Kasumi-1 (cell line): Measurements from ENCODE around the gene CAPN10.

Experiments used
- DNase-seq, 2 experiments: peaks; one replicate each; lab custom pipeline; 2025; lab: John Stamatoyannopoulos, UW

Gene CAPN10

GRCh38 chr2:240624011-240624949, 37.7 kb downstream of the CAPN10 start:
- DNase-seq: no peak

- DNase-seq: peak; percentile 8 to 9
Measured at GRCh38 chr2:240624950-240625621, 38.6 kb downstream of the CAPN10 start, which contains the start of gene GPR35. Gene GPR35, plus strand, starts transcription at chr2:240625480. Its CDS starts 4,473 bp downstream, at chr2:240629953.

GRCh38 chr2:240626531-240627300, 40.2 kb downstream of the CAPN10 start:
- peak; percentile 54 to 69 for DNase-seq

GRCh38 chr2:240627736-240628506, 41.4 kb downstream of the CAPN10 start:
- DNase-seq: no peak

GRCh38 chr2:240628507-240628807, 41.9 kb downstream of the CAPN10 start:
- no peak for DNase-seq

- no peak for DNase-seq
Measured at GRCh38 chr2:240628808-240629618, 42.5 kb downstream of the CAPN10 start.

GRCh38 chr2:240629619-240629967, 43.1 kb downstream of the CAPN10 start:
- DNase-seq: no peak

GRCh38 chr2:240629968-240630770, 43.6 kb downstream of the CAPN10 start:
- DNase-seq: no peak

- DNase-seq: no peak
Measured at GRCh38 chr2:240630771-240631547, 44.4 kb downstream of the CAPN10 start.

- no peak for DNase-seq
Measured at GRCh38 chr2:240631548-240632305, 45.2 kb downstream of the CAPN10 start.

GRCh38 chr2:240632306-240632721, 45.8 kb downstream of the CAPN10 start:
- no peak for DNase-seq

GRCh38 chr2:240635121-240635997, 48.8 kb downstream of the CAPN10 start:
- no peak for DNase-seq

GRCh38 chr2:240635998-240636547, 49.5 kb downstream of the CAPN10 start:
- DNase-seq: no peak

- no peak for DNase-seq
Measured at GRCh38 chr2:240636563-240637115, 50.1 kb downstream of the CAPN10 start.

- DNase-seq: no peak
Measured at GRCh38 chr2:240637116-240637900, 50.8 kb downstream of the CAPN10 start.

GRCh38 chr2:240637901-240638345, 51.4 kb downstream of the CAPN10 start:
- no peak for DNase-seq
